ENCODE results near the gene ARHGEF26.

The ARHGEF26 gene

GRCh38 chr3:154210986-154211385 lies 89.8 kb downstream of the ARHGEF26 start:
- WGBS = 90% methylated on average over 1 of the region's 1 CpG
- H3K9me3 ChIP-seq (ENCODE audit: insufficient read depth, low read depth, low read length) = 0 out of 2 replicates have a peak, but pooled peaks cover 8% of the 10 kb centered on the region
- no peak overlapping the region for H3K27ac ChIP-seq (ENCODE audit: low read depth, low read length)

GRCh38 chr3:154214306-154214705 lies 93.1 kb downstream of the ARHGEF26 start:
- 97% methylated on average over 2 of the region's 2 CpGs for WGBS
- Histone ChIP-seq H3K4me3 (ENCODE audit: low read length) (no peak overlapping the region), H3K9me3 (ENCODE audit: insufficient read depth, low read depth, low read length) (0 out of 2 replicates have a peak, but pooled peaks cover 8% of the 10 kb centered on the region), H3K9ac (ENCODE audit: low read depth, low read length) (no peak overlapping the region), H3K36me3 (ENCODE audit: insufficient read depth, low read length) (peaks cover 6% of the 10 kb centered on the region), H3K27ac (ENCODE audit: low read depth, low read length) (no peak overlapping the region), H3K4me1 (ENCODE audit: insufficient read depth, low read length) (no peaks in the 10 kb centered on the region), H3K27me3 (ENCODE audit: insufficient read depth, low read length) (no peaks in the 10 kb centered on the region)

More at GRCh38 chr3:154210986-154211385, 89.8 kb downstream of the ARHGEF26 start:
- no peaks in the 10 kb centered on the region for H3K4me1 ChIP-seq (ENCODE audit: insufficient read depth, low read length)
- no peak overlapping the region for H3K9ac ChIP-seq (ENCODE audit: low read depth, low read length)
- H3K4me3 ChIP-seq (ENCODE audit: low read length) = no peak overlapping the region
- peaks cover 5% of the 10 kb centered on the region; the same call in 1 of the 2 replicates for H3K36me3 ChIP-seq (ENCODE audit: insufficient read depth, low read length)
- no peaks in the 10 kb centered on the region for H3K27me3 ChIP-seq (ENCODE audit: insufficient read depth, low read length)

GRCh38 chr3:154217671-154218070 lies 96.5 kb downstream of the ARHGEF26 start:
- Histone ChIP-seq H3K36me3 (ENCODE audit: insufficient read depth, low read length) (peaks cover 6% of the 10 kb centered on the region), H3K27ac (ENCODE audit: low read depth, low read length) (no peak overlapping the region), H3K9ac (ENCODE audit: low read depth, low read length) (no peak overlapping the region), H3K27me3 (ENCODE audit: insufficient read depth, low read length) (no peaks in the 10 kb centered on the region), H3K9me3 (ENCODE audit: insufficient read depth, low read depth, low read length) (0 out of 2 replicates have a peak, but pooled peaks cover 1% of the 10 kb centered on the region), H3K4me3 (ENCODE audit: low read length) (no peak overlapping the region), H3K4me1 (ENCODE audit: insufficient read depth, low read length) (no peaks in the 10 kb centered on the region)
- 97% methylated on average over 6 of the region's 6 CpGs for WGBS

- no peaks in the 10 kb centered on the region for H3K4me1 ChIP-seq (ENCODE audit: insufficient read depth, low read length)
- no peak overlapping the region for H3K27ac ChIP-seq (ENCODE audit: low read depth, low read length)
- no CpG with 5 or more reads among the region's 1 CpG for WGBS
Observed at GRCh38 chr3:154218728-154219127, 97.5 kb downstream of the ARHGEF26 start.

GRCh38 chr3:154220462-154220861 lies 99.3 kb downstream of the ARHGEF26 start:
- 96% methylated on average over 2 of the region's 2 CpGs for WGBS

More at GRCh38 chr3:154218728-154219127, 97.5 kb downstream of the ARHGEF26 start:
- Histone ChIP-seq H3K9me3 (ENCODE audit: insufficient read depth, low read depth, low read length) (no peaks in the 10 kb centered on the region), H3K27me3 (ENCODE audit: insufficient read depth, low read length) (no peaks in the 10 kb centered on the region), H3K4me3 (ENCODE audit: low read length) (no peak overlapping the region), H3K9ac (ENCODE audit: low read depth, low read length) (no peak overlapping the region), H3K36me3 (ENCODE audit: insufficient read depth, low read length) (peaks cover 6% of the 10 kb centered on the region)

GRCh38 chr3:154223519-154223918 lies 102.3 kb downstream of the ARHGEF26 start:
- H3K27me3 ChIP-seq (ENCODE audit: insufficient read depth, low read length) = no peaks in the 10 kb centered on the region
- no peaks in the 10 kb centered on the region for H3K9me3 ChIP-seq (ENCODE audit: insufficient read depth, low read depth, low read length)
- H3K27ac ChIP-seq (ENCODE audit: low read depth, low read length) = no peak overlapping the region
- no peak overlapping the region for H3K9ac ChIP-seq (ENCODE audit: low read depth, low read length)
- H3K36me3 ChIP-seq (ENCODE audit: insufficient read depth, low read length) = peaks cover 9% of the 10 kb centered on the region; the same call in 1 of the 2 replicates
- no peak overlapping the region for H3K4me3 ChIP-seq (ENCODE audit: low read length)
- peaks cover 2% of the 10 kb centered on the region; the same call in 1 of the 2 replicates for H3K4me1 ChIP-seq (ENCODE audit: insufficient read depth, low read length)

More at GRCh38 chr3:154220462-154220861, 99.3 kb downstream of the ARHGEF26 start:
- no peak overlapping the region for H3K27ac ChIP-seq (ENCODE audit: low read depth, low read length)
- H3K36me3 ChIP-seq (ENCODE audit: insufficient read depth, low read length) = peaks cover 6% of the 10 kb centered on the region; the same call in 1 of the 2 replicates
- no peak overlapping the region for H3K4me3 ChIP-seq (ENCODE audit: low read length)
- H3K9ac ChIP-seq (ENCODE audit: low read depth, low read length) = no peak overlapping the region
- no peaks in the 10 kb centered on the region for H3K4me1 ChIP-seq (ENCODE audit: insufficient read depth, low read length)
- H3K9me3 ChIP-seq (ENCODE audit: insufficient read depth, low read depth, low read length) = no peaks in the 10 kb centered on the region
- H3K27me3 ChIP-seq (ENCODE audit: insufficient read depth, low read length) = no peaks in the 10 kb centered on the region

- no peaks in the 10 kb centered on the region for H3K27me3 ChIP-seq (ENCODE audit: insufficient read depth, low read length)
- H3K27ac ChIP-seq (ENCODE audit: low read depth, low read length) = no peak overlapping the region
- no peaks in the 10 kb centered on the region for H3K9me3 ChIP-seq (ENCODE audit: insufficient read depth, low read depth, low read length)
- H3K36me3 ChIP-seq (ENCODE audit: insufficient read depth, low read length) = peaks cover 3% of the 10 kb centered on the region; the same call in 1 of the 2 replicates
- H3K9ac ChIP-seq (ENCODE audit: low read depth, low read length) = no peak overlapping the region
- H3K4me3 ChIP-seq (ENCODE audit: low read length) = no peak overlapping the region
- peaks cover 6% of the 10 kb centered on the region; the same call in 1 of the 2 replicates for H3K4me1 ChIP-seq (ENCODE audit: insufficient read depth, low read length)
- WGBS = 92% methylated on average over 6 of the region's 6 CpGs
Observed at GRCh38 chr3:154224366-154224765, 103.2 kb downstream of the ARHGEF26 start.

GRCh38 chr3:154224866-154225265 lies 103.7 kb downstream of the ARHGEF26 start:
- H3K27me3 ChIP-seq (ENCODE audit: insufficient read depth, low read length) = no peaks in the 10 kb centered on the region
- H3K4me3 ChIP-seq (ENCODE audit: low read length) = no peak overlapping the region
- H3K36me3 ChIP-seq (ENCODE audit: insufficient read depth, low read length) = peaks cover 3% of the 10 kb centered on the region; the same call in 1 of the 2 replicates
- H3K4me1 ChIP-seq (ENCODE audit: insufficient read depth, low read length) = peaks cover 6% of the 10 kb centered on the region; the same call in 1 of the 2 replicates
- H3K9me3 ChIP-seq (ENCODE audit: insufficient read depth, low read depth, low read length) = no peaks in the 10 kb centered on the region
- no peak overlapping the region for H3K9ac ChIP-seq (ENCODE audit: low read depth, low read length)
- no peak overlapping the region for H3K27ac ChIP-seq (ENCODE audit: low read depth, low read length)

GRCh38 chr3:154225536-154225935 lies 104.3 kb downstream of the ARHGEF26 start:
- no peaks in the 10 kb centered on the region for H3K27me3 ChIP-seq (ENCODE audit: insufficient read depth, low read length)
- H3K36me3 ChIP-seq (ENCODE audit: insufficient read depth, low read length) = peaks cover 3% of the 10 kb centered on the region; the same call in 1 of the 2 replicates
- 88% methylated on average over 1 of the region's 2 CpGs for whole genome bisulfite sequencing
- no peak overlapping the region for H3K4me3 ChIP-seq (ENCODE audit: low read length)
- no peak overlapping the region for H3K27ac ChIP-seq (ENCODE audit: low read depth, low read length)
- H3K9me3 ChIP-seq (ENCODE audit: insufficient read depth, low read depth, low read length) = no peaks in the 10 kb centered on the region
- no peak overlapping the region for H3K9ac ChIP-seq (ENCODE audit: low read depth, low read length)
- peaks cover 6% of the 10 kb centered on the region; the same call in 1 of the 2 replicates for H3K4me1 ChIP-seq (ENCODE audit: insufficient read depth, low read length)

- 98% methylated on average over 2 of the region's 3 CpGs for WGBS
- no peak overlapping the region for H3K9ac ChIP-seq (ENCODE audit: low read depth, low read length)
- no peak overlapping the region for H3K4me3 ChIP-seq (ENCODE audit: low read length)
- H3K27me3 ChIP-seq (ENCODE audit: insufficient read depth, low read length) = no peaks in the 10 kb centered on the region
- H3K36me3 ChIP-seq (ENCODE audit: insufficient read depth, low read length) = peaks cover 3% of the 10 kb centered on the region; the same call in 1 of the 2 replicates
- peaks cover 6% of the 10 kb centered on the region; the same call in 1 of the 2 replicates for H3K4me1 ChIP-seq (ENCODE audit: insufficient read depth, low read length)
- H3K9me3 ChIP-seq (ENCODE audit: insufficient read depth, low read depth, low read length) = no peaks in the 10 kb centered on the region
- no peak overlapping the region for H3K27ac ChIP-seq (ENCODE audit: low read depth, low read length)
Observed at GRCh38 chr3:154227531-154227930, 106.3 kb downstream of the ARHGEF26 start.

- Histone ChIP-seq H3K27ac (ENCODE audit: low read depth, low read length) (no peak overlapping the region), H3K4me3 (ENCODE audit: low read length) (no peak overlapping the region), H3K9ac (ENCODE audit: low read depth, low read length) (no peak overlapping the region), H3K9me3 (ENCODE audit: insufficient read depth, low read depth, low read length) (no peaks in the 10 kb centered on the region), H3K27me3 (ENCODE audit: insufficient read depth, low read length) (no peaks in the 10 kb centered on the region), H3K36me3 (ENCODE audit: insufficient read depth, low read length) (peaks cover 3% of the 10 kb centered on the region; the same call in 1 of the 2 replicates), H3K4me1 (ENCODE audit: insufficient read depth, low read length) (peaks cover 6% of the 10 kb centered on the region; the same call in 1 of the 2 replicates)
- 88% methylated on average over 6 of the region's 6 CpGs for WGBS
Observed at GRCh38 chr3:154228561-154229216, 107.5 kb downstream of the ARHGEF26 start.
